ENCODE measurements around the gene CCDC180. TPM values are rescaled to one million over a fixed set of nuclear protein-coding genes. Genes with fewer than 3 reads are reported as not detected.

Gene CCDC180
- total and polyA plus RNA-seq, 3 donors from 2014 or later: 52.3 to 89.3 (median 66.1) TPM

GRCh38 chr9:97293207-97293721, 14.2 kb upstream of the CCDC180 start:
- peaks cover 10% of the 10 kb centered on the region for H3K4me1 ChIP-seq
- no peak overlapping the region for H3K27ac ChIP-seq
- no peaks in the 10 kb centered on the region for H3K27me3 ChIP-seq
- TF ChIP-seq CTCF (IDR thresholded peaks at IDR 0.05) (no peak), POLR2A (IDR thresholded peaks at IDR 0.05) (no peak)
- H3K36me3 ChIP-seq (ENCODE audit: low read depth, missing control alignments): no peaks in the 10 kb centered on the region
- peak; percentile 81 for DNase-seq
- intact Hi-C loops (cut with DNase I; ENCODE audit: low total_unique reads): no loop called here
- H3K9me3 ChIP-seq: no peaks in the 10 kb centered on the region
- no peak overlapping the region for H3K4me3 ChIP-seq
- 30 to 39% methylated on average over 6 of the region's 6 CpGs for WGBS, 2 donors

- Histone ChIP-seq H3K9me3 (no peaks in the 10 kb centered on the region), H3K4me1 (peaks cover 10% of the 10 kb centered on the region), H3K27me3 (no peaks in the 10 kb centered on the region), H3K4me3 (no peak overlapping the region), H3K27ac (no peak overlapping the region), H3K36me3 (ENCODE audit: low read depth, missing control alignments) (no peaks in the 10 kb centered on the region)
- DNase-seq: no peak
- WGBS, 2 donors: 82 to 92% methylated on average over 6 of the region's 6 CpGs
- intact Hi-C loops (cut with DNase I; ENCODE audit: low total_unique reads): no loop called here
- TF ChIP-seq POLR2A (IDR thresholded peaks at IDR 0.05): no peak
- TF ChIP-seq CTCF (IDR thresholded peaks at IDR 0.05): no peak
These were observed 13.6 kb upstream of the CCDC180 start for GRCh38 chr9:97293818-97294217.

- intact Hi-C loops (cut with DNase I; ENCODE audit: low total_unique reads): no loop called here
- DNase-seq: no peak
- Histone ChIP-seq H3K36me3 (ENCODE audit: low read depth, missing control alignments) (no peaks in the 10 kb centered on the region), H3K27me3 (no peaks in the 10 kb centered on the region), H3K4me1 (peaks cover 10% of the 10 kb centered on the region), H3K9me3 (no peaks in the 10 kb centered on the region), H3K27ac (no peak overlapping the region), H3K4me3 (no peak overlapping the region)
- TF ChIP-seq POLR2A (IDR thresholded peaks at IDR 0.05) (no peak), CTCF (IDR thresholded peaks at IDR 0.05) (no peak)
- 96 to 98% methylated on average over 2 of the region's 2 CpGs for WGBS, 2 donors
These were observed 9.6 kb upstream of the CCDC180 start for GRCh38 chr9:97297889-97298288.

- intact Hi-C loops (cut with DNase I; ENCODE audit: low total_unique reads): no loop called here
- TF ChIP-seq CTCF (IDR thresholded peaks at IDR 0.05): no peak
- TF ChIP-seq POLR2A (IDR thresholded peaks at IDR 0.05): no peak
- H3K4me1 ChIP-seq: no peaks in the 10 kb centered on the region
These were observed 7.5 kb upstream of the CCDC180 start for GRCh38 chr9:97299809-97300414.

GRCh38 chr9:97300586-97300985, 6.9 kb upstream of the CCDC180 start:
- Histone ChIP-seq H3K36me3 (ENCODE audit: low read depth, missing control alignments) (no peaks in the 10 kb centered on the region), H3K27ac (no peak overlapping the region), H3K9me3 (no peaks in the 10 kb centered on the region), H3K27me3 (no peaks in the 10 kb centered on the region), H3K4me1 (no peaks in the 10 kb centered on the region), H3K4me3 (no peak overlapping the region)
- no peak for DNase-seq
- 88 to 100% methylated on average over 1 of the region's 1 CpG for WGBS, 2 donors
- no peak for TF ChIP-seq CTCF (IDR thresholded peaks at IDR 0.05)
- no peak for TF ChIP-seq POLR2A (IDR thresholded peaks at IDR 0.05)
- intact Hi-C loops (cut with DNase I; ENCODE audit: low total_unique reads): no loop called here

More at GRCh38 chr9:97299809-97300414, 7.5 kb upstream of the CCDC180 start:
- no peak overlapping the region for H3K27ac ChIP-seq
- 82 to 84% methylated on average over 2 of the region's 2 CpGs for WGBS, 2 donors
- no peaks in the 10 kb centered on the region for H3K9me3 ChIP-seq
- H3K27me3 ChIP-seq: no peaks in the 10 kb centered on the region
- no peaks in the 10 kb centered on the region for H3K36me3 ChIP-seq (ENCODE audit: low read depth, missing control alignments)
- no peak overlapping the region for H3K4me3 ChIP-seq
- DNase-seq: no peak
